ENCODE data around the gene BACH1.

DNA sequence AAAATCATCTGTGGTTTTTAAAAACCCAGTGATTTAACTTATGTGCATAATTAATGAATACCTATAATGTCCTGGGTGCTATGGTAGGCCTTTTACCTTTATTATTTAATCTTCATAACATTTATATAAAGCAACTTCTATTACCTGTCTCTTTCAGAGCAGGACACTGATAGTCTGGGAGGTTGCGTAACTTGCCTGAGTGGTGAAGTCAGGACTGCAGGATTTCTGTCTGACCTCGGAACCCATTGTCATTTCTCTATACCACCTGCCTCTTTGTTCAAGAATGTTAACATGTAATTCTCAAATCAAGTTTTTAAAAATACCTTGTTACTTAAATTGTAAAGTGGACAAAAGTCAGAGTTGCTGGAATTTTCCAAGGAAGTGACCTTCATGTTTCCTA is 41.0 kb upstream of the BACH1 start:
- TF ChIP-seq, protein P1, sequence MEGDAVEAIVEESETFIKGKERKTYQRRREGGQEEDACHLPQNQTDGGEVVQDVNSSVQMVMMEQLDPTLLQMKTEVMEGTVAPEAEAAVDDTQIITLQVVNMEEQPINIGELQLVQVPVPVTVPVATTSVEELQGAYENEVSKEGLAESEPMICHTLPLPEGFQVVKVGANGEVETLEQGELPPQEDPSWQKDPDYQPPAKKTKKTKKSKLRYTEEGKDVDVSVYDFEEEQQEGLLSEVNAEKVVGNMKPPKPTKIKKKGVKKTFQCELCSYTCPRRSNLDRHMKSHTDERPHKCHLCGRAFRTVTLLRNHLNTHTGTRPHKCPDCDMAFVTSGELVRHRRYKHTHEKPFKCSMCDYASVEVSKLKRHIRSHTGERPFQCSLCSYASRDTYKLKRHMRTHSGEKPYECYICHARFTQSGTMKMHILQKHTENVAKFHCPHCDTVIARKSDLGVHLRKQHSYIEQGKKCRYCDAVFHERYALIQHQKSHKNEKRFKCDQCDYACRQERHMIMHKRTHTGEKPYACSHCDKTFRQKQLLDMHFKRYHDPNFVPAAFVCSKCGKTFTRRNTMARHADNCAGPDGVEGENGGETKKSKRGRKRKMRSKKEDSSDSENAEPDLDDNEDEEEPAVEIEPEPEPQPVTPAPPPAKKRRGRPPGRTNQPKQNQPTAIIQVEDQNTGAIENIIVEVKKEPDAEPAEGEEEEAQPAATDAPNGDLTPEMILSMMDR (IDR thresholded peaks at IDR 0.05; ENCODE audit: poor library complexity, severe bottlenecking): no peak
- TF ChIP-seq EZH2 (IDR thresholded peaks at IDR 0.05; ENCODE audit: borderline replicate concordance, insufficient read depth, low read length, poor library complexity, severe bottlenecking) (no peak), RAD21 (conservative IDR thresholded peaks at IDR 0.05) (no peak), TAF1 (IDR thresholded peaks at IDR 0.05; ENCODE audit: low read depth) (no peak), POLR2AphosphoS5 (IDR thresholded peaks at IDR 0.05) (no peak), EP300 (conservative IDR thresholded peaks at IDR 0.05; ENCODE audit: poor library complexity, severe bottlenecking) (no peak), SMC3 (conservative IDR thresholded peaks at IDR 0.05; ENCODE audit: poor library complexity) (no peak)
- TF ChIP-seq, protein P2, sequence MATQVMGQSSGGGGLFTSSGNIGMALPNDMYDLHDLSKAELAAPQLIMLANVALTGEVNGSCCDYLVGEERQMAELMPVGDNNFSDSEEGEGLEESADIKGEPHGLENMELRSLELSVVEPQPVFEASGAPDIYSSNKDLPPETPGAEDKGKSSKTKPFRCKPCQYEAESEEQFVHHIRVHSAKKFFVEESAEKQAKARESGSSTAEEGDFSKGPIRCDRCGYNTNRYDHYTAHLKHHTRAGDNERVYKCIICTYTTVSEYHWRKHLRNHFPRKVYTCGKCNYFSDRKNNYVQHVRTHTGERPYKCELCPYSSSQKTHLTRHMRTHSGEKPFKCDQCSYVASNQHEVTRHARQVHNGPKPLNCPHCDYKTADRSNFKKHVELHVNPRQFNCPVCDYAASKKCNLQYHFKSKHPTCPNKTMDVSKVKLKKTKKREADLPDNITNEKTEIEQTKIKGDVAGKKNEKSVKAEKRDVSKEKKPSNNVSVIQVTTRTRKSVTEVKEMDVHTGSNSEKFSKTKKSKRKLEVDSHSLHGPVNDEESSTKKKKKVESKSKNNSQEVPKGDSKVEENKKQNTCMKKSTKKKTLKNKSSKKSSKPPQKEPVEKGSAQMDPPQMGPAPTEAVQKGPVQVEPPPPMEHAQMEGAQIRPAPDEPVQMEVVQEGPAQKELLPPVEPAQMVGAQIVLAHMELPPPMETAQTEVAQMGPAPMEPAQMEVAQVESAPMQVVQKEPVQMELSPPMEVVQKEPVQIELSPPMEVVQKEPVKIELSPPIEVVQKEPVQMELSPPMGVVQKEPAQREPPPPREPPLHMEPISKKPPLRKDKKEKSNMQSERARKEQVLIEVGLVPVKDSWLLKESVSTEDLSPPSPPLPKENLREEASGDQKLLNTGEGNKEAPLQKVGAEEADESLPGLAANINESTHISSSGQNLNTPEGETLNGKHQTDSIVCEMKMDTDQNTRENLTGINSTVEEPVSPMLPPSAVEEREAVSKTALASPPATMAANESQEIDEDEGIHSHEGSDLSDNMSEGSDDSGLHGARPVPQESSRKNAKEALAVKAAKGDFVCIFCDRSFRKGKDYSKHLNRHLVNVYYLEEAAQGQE (IDR thresholded peaks at IDR 0.05; ENCODE audit: borderline replicate concordance): no peak

All from neural cell (in vitro differentiated cells).